GM12864 (cell line): Measurements from ENCODE around the gene CLTCL1.
"Not testable (repeated sequence)": the region's sequence is repeated elsewhere in the genome, so short reads cannot be mapped to it uniquely, and the experiment has no call there.

Experiments
- DNase-seq: peaks from one replicate; pipeline ENCODE4 v3.0.0-alpha.2; 2011; ENCODE audit warnings: low read depth
- H3K4me3 ChIP-seq: 2 replicates; pipeline ENCODE4 v1.5.1; 2011; ENCODE audit warnings: mild to moderate bottlenecking, low read depth, low read length, control low read depth
- TF ChIP-seq, protein P1 (sequence below): IDR thresholded peaks from 2 replicates; pipeline ENCODE4 v1.5.1; 2011; ENCODE audit warnings: low read depth, mild to moderate bottlenecking, moderate library complexity, low read length, control low read depth, inconsistent platforms; ENCODE audit errors: missing control alignments

CLTCL1 gene

DNA sequence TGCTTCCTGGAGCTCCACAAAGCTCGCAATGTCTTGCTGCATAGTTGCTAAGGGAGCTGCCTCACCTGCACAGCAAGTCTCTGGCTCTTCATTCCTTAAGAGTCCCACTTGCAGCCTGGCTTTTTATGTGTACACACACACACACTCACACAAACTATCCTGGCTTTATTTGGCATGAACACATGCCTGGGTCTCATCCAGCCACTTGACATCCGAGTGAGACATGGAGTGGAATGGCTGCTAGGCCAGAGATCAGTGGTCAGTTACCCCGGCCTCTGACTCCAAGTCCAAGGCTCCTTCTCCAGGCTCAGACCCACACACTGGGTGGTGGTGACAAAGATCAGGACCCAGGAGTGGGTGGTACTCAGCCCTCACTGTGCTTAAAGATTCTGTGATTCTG is 37.9 kb upstream of the CLTCL1 start:
- DNase-seq = no peak
- TF ChIP-seq, protein P1, sequence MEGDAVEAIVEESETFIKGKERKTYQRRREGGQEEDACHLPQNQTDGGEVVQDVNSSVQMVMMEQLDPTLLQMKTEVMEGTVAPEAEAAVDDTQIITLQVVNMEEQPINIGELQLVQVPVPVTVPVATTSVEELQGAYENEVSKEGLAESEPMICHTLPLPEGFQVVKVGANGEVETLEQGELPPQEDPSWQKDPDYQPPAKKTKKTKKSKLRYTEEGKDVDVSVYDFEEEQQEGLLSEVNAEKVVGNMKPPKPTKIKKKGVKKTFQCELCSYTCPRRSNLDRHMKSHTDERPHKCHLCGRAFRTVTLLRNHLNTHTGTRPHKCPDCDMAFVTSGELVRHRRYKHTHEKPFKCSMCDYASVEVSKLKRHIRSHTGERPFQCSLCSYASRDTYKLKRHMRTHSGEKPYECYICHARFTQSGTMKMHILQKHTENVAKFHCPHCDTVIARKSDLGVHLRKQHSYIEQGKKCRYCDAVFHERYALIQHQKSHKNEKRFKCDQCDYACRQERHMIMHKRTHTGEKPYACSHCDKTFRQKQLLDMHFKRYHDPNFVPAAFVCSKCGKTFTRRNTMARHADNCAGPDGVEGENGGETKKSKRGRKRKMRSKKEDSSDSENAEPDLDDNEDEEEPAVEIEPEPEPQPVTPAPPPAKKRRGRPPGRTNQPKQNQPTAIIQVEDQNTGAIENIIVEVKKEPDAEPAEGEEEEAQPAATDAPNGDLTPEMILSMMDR = no peak
- no peak overlapping the region for H3K4me3 ChIP-seq

DNA sequence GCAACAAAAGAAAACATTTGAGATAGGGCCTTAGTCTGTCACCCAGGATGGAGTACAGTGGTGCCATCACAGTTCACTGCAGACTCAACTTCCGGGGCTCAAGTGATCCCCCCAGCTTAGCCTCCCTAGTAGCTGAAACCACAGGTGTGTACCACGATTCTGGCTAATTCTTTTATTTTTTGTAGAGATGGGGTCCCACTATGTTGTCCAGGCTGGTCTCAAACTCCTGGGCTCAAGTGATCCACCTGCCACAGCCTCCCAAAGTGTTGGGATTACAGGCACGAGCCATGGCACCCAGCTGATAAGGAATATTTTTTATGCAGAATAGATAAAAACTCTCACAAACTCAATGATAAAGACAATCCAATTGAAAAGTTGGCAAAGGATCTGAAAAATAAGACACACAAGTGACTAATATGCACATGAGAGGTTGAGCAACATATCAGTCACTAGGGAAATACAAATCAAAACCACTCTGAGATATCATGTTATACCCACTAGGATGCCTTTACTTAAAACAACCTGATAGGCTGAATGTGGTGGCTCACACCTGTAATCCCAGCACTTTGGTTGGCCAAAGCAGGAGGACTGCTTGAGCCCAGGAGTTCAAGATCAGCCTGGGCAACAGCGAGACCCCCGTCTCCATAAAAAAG is 33.9 kb upstream of the CLTCL1 start:
- TF ChIP-seq, protein P1 = no peak
- no peak overlapping the region for H3K4me3 ChIP-seq
- no peak for DNase-seq

DNA sequence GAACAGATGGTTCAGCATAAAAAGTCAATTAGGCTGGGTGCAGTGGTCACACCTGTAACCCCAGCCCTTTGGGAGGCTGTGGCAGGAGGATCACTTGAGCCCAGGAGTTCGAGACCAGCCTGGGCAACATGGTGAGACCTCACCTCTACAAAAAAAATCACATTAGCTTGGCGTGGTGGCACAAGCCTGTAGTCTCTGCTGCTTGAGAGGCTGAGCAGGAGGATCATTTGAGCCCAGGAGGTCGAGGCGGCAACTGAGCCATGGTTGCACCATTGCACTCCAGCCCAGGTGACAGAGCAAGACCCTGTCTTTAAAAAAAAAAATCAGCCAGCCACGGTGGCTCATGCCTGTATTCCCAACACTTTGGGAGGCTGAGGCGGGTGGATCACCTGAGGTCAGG is 31.9 kb upstream of the CLTCL1 start:
- not testable (repeated sequence) for DNase-seq

DNA sequence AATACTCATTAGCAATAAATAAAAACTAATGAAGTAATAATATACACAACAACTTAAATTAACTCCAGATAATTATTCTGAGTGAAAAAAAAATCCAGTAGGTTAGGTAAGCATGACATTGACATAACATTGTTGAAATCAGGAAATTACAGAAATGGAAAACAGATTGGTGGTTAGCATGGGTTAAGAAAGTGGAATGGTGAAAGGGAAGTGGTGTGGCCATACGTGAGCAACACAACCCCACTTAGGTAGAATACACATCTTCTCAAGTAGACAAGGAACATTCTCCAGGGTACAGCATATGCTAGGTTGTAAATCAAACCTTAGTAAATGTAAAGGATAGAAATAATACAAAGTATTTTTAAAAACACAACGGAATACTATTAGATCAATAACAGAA is 30.2 kb upstream of the CLTCL1 start:
- TF ChIP-seq, protein P1 = no peak
- no peak overlapping the region for H3K4me3 ChIP-seq
- no peak for DNase-seq

More for the DNA sequence above, 31.9 kb upstream of the CLTCL1 start:
- not testable (repeated sequence) for H3K4me3 ChIP-seq

DNA sequence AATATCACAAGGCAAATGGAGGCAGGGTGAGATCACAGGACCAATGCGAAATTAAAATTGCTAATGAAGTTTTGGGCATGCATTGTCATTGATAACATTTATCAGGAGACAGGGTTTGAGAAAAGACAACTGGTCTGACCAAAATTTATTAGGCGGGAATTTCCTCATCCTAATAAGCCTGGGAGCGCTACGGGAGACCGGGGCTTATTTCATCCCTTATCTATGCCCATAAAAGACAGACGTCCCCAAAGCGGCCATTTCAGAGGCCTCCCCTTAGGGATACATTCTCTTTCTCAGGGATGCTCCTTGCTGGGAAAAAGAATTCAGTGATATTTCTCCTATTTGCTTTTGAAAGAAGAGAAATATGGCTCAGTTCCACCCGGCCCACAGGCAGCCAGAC is 28.6 kb upstream of the CLTCL1 start:
- not testable (repeated sequence) for DNase-seq, H3K4me3 ChIP-seq

DNA sequence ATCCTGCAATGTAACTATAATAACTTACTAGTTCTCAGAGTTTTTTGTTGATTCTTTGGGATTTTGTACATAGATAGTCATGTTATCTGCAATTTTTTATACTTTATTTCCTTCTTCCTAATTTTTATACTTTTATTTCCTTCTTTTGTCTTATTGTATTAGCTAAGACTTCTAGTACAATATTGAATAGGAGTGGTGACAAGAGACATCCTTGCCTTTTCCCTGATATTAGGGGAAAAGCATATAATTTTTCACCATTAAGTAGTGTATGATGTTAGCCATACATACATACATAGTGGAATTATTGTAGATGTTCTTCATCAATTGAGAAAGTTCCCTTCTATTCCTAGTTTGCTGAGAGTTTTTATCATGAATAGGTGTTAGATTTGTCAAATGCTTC is 27.8 kb upstream of the CLTCL1 start:
- no peak overlapping the region for H3K4me3 ChIP-seq
- DNase-seq = no peak
- TF ChIP-seq, protein P1 = no peak

DNA sequence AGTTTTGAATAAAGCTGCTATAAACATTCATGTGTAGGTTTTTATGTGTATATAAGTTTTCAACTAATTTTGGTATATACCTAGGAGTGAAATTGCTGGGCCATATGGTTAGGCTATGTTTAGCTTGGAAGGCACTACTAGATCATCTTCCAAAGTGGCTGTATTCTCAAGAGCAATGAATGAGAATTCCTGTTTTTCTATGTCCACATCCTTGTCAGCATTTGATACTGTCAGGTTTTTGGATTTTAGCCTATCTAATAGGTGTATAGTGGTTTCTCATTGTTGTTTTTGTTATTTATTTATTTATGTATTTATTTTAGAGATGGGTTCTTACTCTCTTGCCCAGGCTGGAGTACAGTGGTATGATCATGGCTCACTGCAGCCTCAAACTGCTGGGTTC is 26.3 kb upstream of the CLTCL1 start:
- TF ChIP-seq, protein P1 = no peak

DNA sequence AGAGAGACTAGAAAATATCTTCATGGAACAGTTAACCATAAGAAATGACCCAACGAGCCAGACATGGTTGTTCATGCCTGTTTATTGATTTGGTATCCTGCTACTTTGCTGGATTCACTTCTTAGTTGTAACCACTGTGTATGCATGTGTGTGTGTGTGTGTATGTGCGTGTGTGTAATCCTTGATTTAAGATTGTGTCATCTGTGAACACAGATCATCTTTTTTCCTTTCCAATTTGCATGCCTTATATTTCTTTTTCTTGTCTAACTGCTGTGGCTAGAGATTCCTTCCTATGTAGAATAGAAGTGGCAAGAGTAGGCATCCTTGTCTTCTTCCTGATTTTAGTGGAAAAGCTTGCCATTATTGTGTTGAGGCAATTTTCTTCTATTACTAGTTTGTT is 16.4 kb upstream of the CLTCL1 start:
- no peak for DNase-seq
- TF ChIP-seq, protein P1 = no peak

More for the DNA sequence above, 26.3 kb upstream of the CLTCL1 start:
- H3K4me3 ChIP-seq = no peak overlapping the region
- DNase-seq = no peak

DNA sequence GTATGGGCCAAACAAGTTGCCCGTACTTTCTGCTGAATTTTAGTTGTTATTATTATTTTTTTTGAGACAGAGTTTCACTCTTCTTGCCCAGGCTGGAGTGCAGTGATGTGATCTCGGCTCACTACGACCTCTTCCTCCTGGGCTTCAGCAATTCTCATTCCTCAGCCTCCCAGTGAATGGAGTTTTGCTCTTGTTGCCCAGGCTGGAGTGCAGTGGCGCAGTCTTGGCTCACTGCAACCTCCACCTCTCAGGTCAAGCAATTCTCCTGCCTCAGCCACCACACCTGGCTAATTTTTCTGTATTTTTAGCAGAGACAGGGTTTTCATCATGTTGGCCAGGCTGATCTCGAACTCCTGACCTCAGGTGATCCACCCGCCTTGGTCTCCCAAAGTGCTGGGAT is 15.0 kb upstream of the CLTCL1 start:
- DNase-seq, H3K4me3 ChIP-seq: not testable (repeated sequence)

More for the DNA sequence above, 16.4 kb upstream of the CLTCL1 start:
- H3K4me3 ChIP-seq = no peak overlapping the region
